C4-2B (cell line): ENCODE data around the gene LRRC18.

ENCODE experiments used
- ZFX ChIP-seq: fragments of 450-650 bp; IDR thresholded peaks from 2 replicates; pipeline ENCODE4 v1.6.1; 2017
- TF ChIP-seq, protein P1 (sequence below): fragments of 450-650 bp; conservative IDR thresholded peaks from 2 replicates; pipeline ENCODE4 v1.5.1; 2017; ENCODE audit warnings: mild to moderate bottlenecking

GRCh38 chr10:48976196-48976595 lies 36.6 kb upstream of the LRRC18 start:
- TF ChIP-seq, protein P1, sequence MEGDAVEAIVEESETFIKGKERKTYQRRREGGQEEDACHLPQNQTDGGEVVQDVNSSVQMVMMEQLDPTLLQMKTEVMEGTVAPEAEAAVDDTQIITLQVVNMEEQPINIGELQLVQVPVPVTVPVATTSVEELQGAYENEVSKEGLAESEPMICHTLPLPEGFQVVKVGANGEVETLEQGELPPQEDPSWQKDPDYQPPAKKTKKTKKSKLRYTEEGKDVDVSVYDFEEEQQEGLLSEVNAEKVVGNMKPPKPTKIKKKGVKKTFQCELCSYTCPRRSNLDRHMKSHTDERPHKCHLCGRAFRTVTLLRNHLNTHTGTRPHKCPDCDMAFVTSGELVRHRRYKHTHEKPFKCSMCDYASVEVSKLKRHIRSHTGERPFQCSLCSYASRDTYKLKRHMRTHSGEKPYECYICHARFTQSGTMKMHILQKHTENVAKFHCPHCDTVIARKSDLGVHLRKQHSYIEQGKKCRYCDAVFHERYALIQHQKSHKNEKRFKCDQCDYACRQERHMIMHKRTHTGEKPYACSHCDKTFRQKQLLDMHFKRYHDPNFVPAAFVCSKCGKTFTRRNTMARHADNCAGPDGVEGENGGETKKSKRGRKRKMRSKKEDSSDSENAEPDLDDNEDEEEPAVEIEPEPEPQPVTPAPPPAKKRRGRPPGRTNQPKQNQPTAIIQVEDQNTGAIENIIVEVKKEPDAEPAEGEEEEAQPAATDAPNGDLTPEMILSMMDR = peak; percentile 57
- no peak for TF ChIP-seq ZFX
